CD4-positive, alpha-beta T cell (primary cell): ENCODE results near the gene ANKRD13B. TPM values are rescaled to one million over a fixed set of nuclear protein-coding genes. Genes with fewer than 3 reads are reported as not detected.
A peak's percentile ranks its signal among the peaks of the same experiment; 100 is the strongest.

ENCODE experiments used
- ATAC-seq: fragments of 200-7000 bp; cut with Tn5 transposase; one replicate; pipeline ENCODE4 v1.10.0; 2022; ENCODE audit warnings: mild to moderate bottlenecking; ENCODE audit not compliant: poor library complexity
- CTCF ChIA-PET: fragments of 350-600 bp; sonication (Branson Sonifier 250); formaldehyde crosslinking; loops from one replicate; lab custom pipeline; 2021; ENCODE audit warnings: antibody characterized with exemption, inconsistent platforms; lab: Charles Lee
- POLR2A ChIA-PET: fragments of 350-600 bp; sonication (Branson Sonifier 250); formaldehyde crosslinking; loops from one replicate; lab custom pipeline; 2021; ENCODE audit warnings: antibody characterized with exemption, inconsistent platforms; lab: Charles Lee
- DNase-seq, 14 experiments: peaks; one replicate each; pipeline ENCODE4 v3.0.0-alpha.2; 2013 to 2020; ENCODE audit warnings: mixed read lengths in 2 of 14
- H3K27ac ChIP-seq, 2 donors: one replicate each; pipeline versions ENCODE4 v1.5.1 to v1.7.0; 2013; ENCODE audit warnings: low read length in 2 of 2, low read depth in 1 of 2, mild to moderate bottlenecking in 1 of 2
- H3K27me3 ChIP-seq, 2 experiments: 1 replicate in 1 of 2; 2 replicates in 1 of 2; pipeline versions ENCODE4 v1.6.1 to v1.7.0; 2013; ENCODE audit warnings: low read length in 2 of 2, control low read depth in 1 of 2, mild to moderate bottlenecking in 1 of 2, moderate library complexity in 1 of 2; ENCODE audit not compliant: insufficient read depth in 2 of 2, control insufficient read depth in 1 of 2
- H3K36me3 ChIP-seq: one replicate; pipeline ENCODE4 v1.6.1; 2013; ENCODE audit warnings: low read length, control low read depth; ENCODE audit not compliant: insufficient read depth
- H3K4me1 ChIP-seq: one replicate; pipeline ENCODE4 v1.6.1; 2013; ENCODE audit warnings: low read length, control low read depth; ENCODE audit not compliant: insufficient read depth
- H3K4me3 ChIP-seq: one replicate; pipeline ENCODE4 v1.5.1; 2013; ENCODE audit warnings: mild to moderate bottlenecking, low read length, moderate library complexity
- H3K9me3 ChIP-seq, 2 experiments: 1 replicate in 1 of 2; 2 replicates in 1 of 2; pipeline versions ENCODE4 v1.6.1 to v1.7.0; 2013; ENCODE audit warnings: low read length in 2 of 2, mild to moderate bottlenecking in 2 of 2, control low read depth in 1 of 2, moderate library complexity in 1 of 2; ENCODE audit not compliant: control insufficient read depth in 1 of 2, insufficient read depth in 1 of 2
- H3K27ac Mint-ChIP-seq: one replicate; pipeline ENCODE4 v1.8.0; 2020; ENCODE audit warnings: mixed read lengths
- H3K27me3 Mint-ChIP-seq: one replicate; pipeline ENCODE4 v1.8.0; 2021; ENCODE audit warnings: mixed read lengths
- H3K36me3 Mint-ChIP-seq: one replicate; pipeline ENCODE4 v1.8.0; 2021; ENCODE audit warnings: low read depth, mixed read lengths
- H3K4me1 Mint-ChIP-seq: one replicate; pipeline ENCODE4 v1.8.0; 2021; ENCODE audit warnings: low read depth, mixed read lengths
- H3K4me3 Mint-ChIP-seq: one replicate; pipeline ENCODE4 v1.8.0; 2020; ENCODE audit warnings: mild to moderate bottlenecking, mixed read lengths
- H3K9me3 Mint-ChIP-seq: one replicate; pipeline ENCODE4 v1.8.0; 2020; ENCODE audit warnings: mixed read lengths
- CTCF ChIP-seq: fragments of 200-600 bp; IDR thresholded peaks from one replicate; pipeline ENCODE4 v1.8.0; 2022; ENCODE audit warnings: antibody characterized with exemption, mild to moderate bottlenecking
- intact Hi-C, 2 experiments: fragments of 100-400 bp; cut with DNase I in 1 of 2; cut with micrococcal nuclease in 1 of 2; formaldehyde crosslinking; loops; one replicate each; pipeline versions ENCODE4 v1.15.1 to v1.9.0; 2023 to 2025; cut with DNase I, micrococcal nuclease
- polyA plus RNA-seq, 2 donors: library from polyadenylated mRNA; unstranded; fragments of 120-200 nt; gene quantifications; one replicate each; pipeline ENCODE4 v1.2.1, GENCODE V29; 2013
- total RNA-seq, 174 experiments: library from RNA in 2 of 174; stranded (reverse) in 2 of 174; gene quantifications; one replicate each; pipeline ENCODE4 v1.2.3 and lab custom pipeline; 2021 to 2026

Gene ANKRD13B
- total RNA-seq (1 to 10 TPM; 2.1 to 3.0 TPM), total RNA-seq (lab: John Stamatoyannopoulos, UW) (0.49 to 36.5 (median 2.0) reads per million in 172 experiments)
- 1.4 TPM for polyA plus RNA-seq (2013, experiment 1 of 2)
- 2.8 TPM for polyA plus RNA-seq (2013, experiment 2 of 2)

GRCh38 chr17:29592850-29593551 lies at the start of gene ANKRD13B:
ANKRD13B (plus strand) TSS chr17:29593132; CDS start chr17:29593622, 490 bp downstream.
- Mint-ChIP-seq H3K27ac (peak within 1 kb of the TSS; percentile 18), H3K27me3 (no peaks in the 10 kb centered on the region)
- H3K4me1 ChIP-seq: peaks cover 57% of the 10 kb centered on the region

GRCh38 chr17:29544066-29544465 lies 48.9 kb upstream of the ANKRD13B start:
- intact Hi-C loops: loop anchor here in 1 of 2 experiments (2.0 kb wide), 1 partner anchor 21 kb away; no protein-coding TSS in a partner anchor
- Mint-ChIP-seq H3K27ac (no peak overlapping the region), H3K4me3 (no peak overlapping the region), H3K27me3 (no peaks in the 10 kb centered on the region), H3K9me3 (no peaks in the 10 kb centered on the region), H3K4me1 (no peaks in the 10 kb centered on the region), H3K36me3 (peaks cover 47% of the 10 kb centered on the region)
- Histone ChIP-seq H3K9me3 (no peaks in the 10 kb centered on the region), H3K4me1 (no peaks in the 10 kb centered on the region), H3K36me3 (peaks cover 31% of the 10 kb centered on the region), H3K27me3 (no peaks in the 10 kb centered on the region), H3K4me3 (no peak overlapping the region), H3K27ac (no peak overlapping the region)
- ChIA-PET POLR2A (no interaction called here), CTCF (interaction anchor here (1.0 kb wide), 1 partner anchor 23 kb away, joined by 3 read pairs; the partner anchor contains the start of gene ABHD15)
- no peak for ATAC-seq
- no peak for TF ChIP-seq CTCF
- no peak for DNase-seq

More at GRCh38 chr17:29592850-29593551, at the start of gene ANKRD13B:
- peak in 4 of 14 experiments; percentile 31 to 67 (median 60) for DNase-seq
- Histone ChIP-seq H3K4me3 (peak within 1 kb of the TSS; percentile 67), H3K36me3 (no peaks in the 10 kb centered on the region), H3K27ac (no peak within 1 kb of the TSS), H3K9me3 (no peaks in the 10 kb centered on the region), H3K27me3 (no peaks in the 10 kb centered on the region)
- Mint-ChIP-seq H3K36me3 (peaks cover 4% of the 10 kb centered on the region), H3K4me3 (peak within 1 kb of the TSS; percentile 92), H3K9me3 (no peaks in the 10 kb centered on the region), H3K4me1 (peaks cover 40% of the 10 kb centered on the region)
- no peak for TF ChIP-seq CTCF
- ChIA-PET CTCF (interaction anchor here (1.2 to 4.9 kb wide), 5 partner anchors 8 to 113 kb away, joined by 3 to 96 read pairs (median 7); no protein-coding TSS in a partner anchor), POLR2A (interaction anchor here (1.0 to 3.2 kb wide), 7 partner anchors 20 to 337 kb away, joined by 3 to 29 read pairs (median 3); partner anchors contain the start of gene SSH2)
- intact Hi-C loops: no loop called here
- no peak for ATAC-seq

GRCh38 chr17:29546085-29546484 lies 46.8 kb upstream of the ANKRD13B start:
- no peak overlapping the region for H3K27ac Mint-ChIP-seq
- H3K27me3 ChIP-seq: no peaks in the 10 kb centered on the region
- no peaks in the 10 kb centered on the region for H3K4me1 Mint-ChIP-seq
- no peak for DNase-seq
- ATAC-seq: no peak
- H3K36me3 ChIP-seq: peaks cover 29% of the 10 kb centered on the region
- no peaks in the 10 kb centered on the region for H3K9me3 Mint-ChIP-seq
- no peak overlapping the region for H3K4me3 ChIP-seq
- no peak overlapping the region for H3K4me3 Mint-ChIP-seq
- intact Hi-C loops: no loop called here
- peaks cover 38% of the 10 kb centered on the region for H3K36me3 Mint-ChIP-seq
- peaks cover 3% of the 10 kb centered on the region for H3K4me1 ChIP-seq
- no peaks in the 10 kb centered on the region for H3K27me3 Mint-ChIP-seq
- no peaks in the 10 kb centered on the region for H3K9me3 ChIP-seq
- ChIA-PET CTCF (interaction anchor here (1.4 kb wide), 1 partner anchor 9 kb away, joined by 3 read pairs; no protein-coding TSS in a partner anchor), POLR2A (no interaction called here)
- H3K27ac ChIP-seq: no peak overlapping the region
- TF ChIP-seq CTCF: no peak
